Peyer's patch (tissue), 4 donors: ENCODE measurements around the gene SLC51B. TPM values are rescaled to one million over a fixed set of nuclear protein-coding genes. Genes with fewer than 3 reads are reported as not detected.

ENCODE experiments used
- DNase-seq, 3 donors: peaks; one replicate each; pipeline ENCODE4 v3.0.0-alpha.2; 2017 to 2019
- H3K27ac ChIP-seq, 4 donors: fragments of 200-600 bp; sonication (generic); one replicate each; pipeline ENCODE4 v1.5.1; 2016 to 2019
- H3K27me3 ChIP-seq, 2 donors: fragments of 200-600 bp; sonication (generic); one replicate each; pipeline ENCODE4 v1.5.1; 2019
- H3K36me3 ChIP-seq, 3 donors: fragments of 200-600 bp; sonication (generic); one replicate each; pipeline ENCODE4 v1.5.1; 2016 to 2019
- H3K4me1 ChIP-seq, 4 donors: fragments of 200-600 bp; sonication (generic); one replicate each; pipeline ENCODE4 v1.5.1; 2016 to 2019
- H3K4me3 ChIP-seq, 4 donors: fragments of 200-600 bp; sonication (generic); 1 replicate in 3 of 4; 2 replicates in 1 of 4; pipeline ENCODE4 v1.5.1; 2016 to 2019; ENCODE audit warnings: mild to moderate bottlenecking in 1 of 4
- H3K9me3 ChIP-seq, 4 donors: fragments of 200-600 bp; sonication (generic); one replicate each; pipeline ENCODE4 v1.5.1; 2016 to 2019; ENCODE audit warnings: mild to moderate bottlenecking in 1 of 4
- CTCF ChIP-seq, 6 experiments: fragments of 450-650 bp in 4 of 6; fragments of 200-600 bp in 2 of 6; sonication (generic) in 1 of 6; IDR thresholded peaks; one replicate each; pipeline ENCODE4 v1.5.1; 2017 to 2019; ENCODE audit warnings: antibody characterized with exemption in 6 of 6, mild to moderate bottlenecking in 3 of 6, moderate library complexity in 1 of 6
- POLR2A ChIP-seq, 2 donors: fragments of 450-650 bp; IDR thresholded peaks; one replicate each; pipeline ENCODE4 v1.5.1; 2017; ENCODE audit warnings: antibody characterized with exemption in 2 of 2, mild to moderate bottlenecking in 2 of 2, moderate library complexity in 2 of 2
- total RNA-seq, 4 donors: library from RNA; depleted of rRNA; stranded (reverse); fragments of >200 nt; gene quantifications; one replicate each; pipeline ENCODE4 v1.1.0, GENCODE V29; 2016

SLC51B gene
- total RNA-seq, 4 donors from 2014 or later = 4.1 to 374 (median 196) TPM

GRCh38 chr15:65034719-65035118 lies 10.5 kb upstream of the SLC51B start:
- no peaks in the 10 kb centered on the region for H3K9me3 ChIP-seq
- no peaks in the 10 kb centered on the region for H3K27me3 ChIP-seq
- peak overlapping the region in 1 of 4 donors; percentile 22 for H3K27ac ChIP-seq
- no peaks in the 10 kb centered on the region for H3K36me3 ChIP-seq
- no peak overlapping the region for H3K4me3 ChIP-seq
- DNase-seq = no peak
- H3K4me1 ChIP-seq = peaks cover 0 to 15% (median 0%) of the 10 kb centered on the region in 4 donors
- no peak for TF ChIP-seq POLR2A (IDR thresholded peaks at IDR 0.05)
- TF ChIP-seq CTCF (IDR thresholded peaks at IDR 0.05) = no peak

GRCh38 chr15:65037309-65037708 lies 7.9 kb upstream of the SLC51B start:
- Histone ChIP-seq H3K4me3 (no peak overlapping the region), H3K27me3 (no peaks in the 10 kb centered on the region), H3K4me1 (peaks cover 0 to 22% (median 0%) of the 10 kb centered on the region in 4 donors), H3K9me3 (no peaks in the 10 kb centered on the region), H3K27ac (peak overlapping the region in 1 of 4 donors; percentile 51), H3K36me3 (no peaks in the 10 kb centered on the region)
- TF ChIP-seq CTCF (IDR thresholded peaks at IDR 0.05) = no peak
- TF ChIP-seq POLR2A (IDR thresholded peaks at IDR 0.05) = no peak
- DNase-seq = no peak

- H3K27ac ChIP-seq = no peak overlapping the region
- peaks cover 0 to 28% (median 4%) of the 10 kb centered on the region in 4 donors for H3K4me1 ChIP-seq
- no peaks in the 10 kb centered on the region for H3K9me3 ChIP-seq
- H3K27me3 ChIP-seq = no peaks in the 10 kb centered on the region
- no peaks in the 10 kb centered on the region for H3K36me3 ChIP-seq
- no peak for TF ChIP-seq POLR2A (IDR thresholded peaks at IDR 0.05)
- TF ChIP-seq CTCF (IDR thresholded peaks at IDR 0.05) = no peak
- no peak for DNase-seq
- H3K4me3 ChIP-seq = no peak overlapping the region
These were observed 6.8 kb upstream of the SLC51B start for GRCh38 chr15:65038428-65038827.

- H3K36me3 ChIP-seq = no peaks in the 10 kb centered on the region
- H3K27ac ChIP-seq = no peak overlapping the region
- H3K4me3 ChIP-seq = no peak overlapping the region
- no peaks in the 10 kb centered on the region for H3K9me3 ChIP-seq
- no peaks in the 10 kb centered on the region for H3K27me3 ChIP-seq
- H3K4me1 ChIP-seq = peaks cover 0 to 32% (median 6%) of the 10 kb centered on the region in 4 donors
- no peak for DNase-seq
- TF ChIP-seq POLR2A (IDR thresholded peaks at IDR 0.05) (no peak), CTCF (IDR thresholded peaks at IDR 0.05) (no peak)
These were observed 6.4 kb upstream of the SLC51B start for GRCh38 chr15:65038836-65039235.

GRCh38 chr15:65040461-65040860 lies 4.7 kb upstream of the SLC51B start:
- no peaks in the 10 kb centered on the region for H3K9me3 ChIP-seq
- no peaks in the 10 kb centered on the region for H3K36me3 ChIP-seq
- H3K4me1 ChIP-seq = peaks cover 0 to 33% (median 8%) of the 10 kb centered on the region in 4 donors
- H3K27me3 ChIP-seq = no peaks in the 10 kb centered on the region
- DNase-seq = no peak
- H3K4me3 ChIP-seq = no peak overlapping the region
- no peak overlapping the region for H3K27ac ChIP-seq
- no peak for TF ChIP-seq CTCF (IDR thresholded peaks at IDR 0.05)
- TF ChIP-seq POLR2A (IDR thresholded peaks at IDR 0.05) = no peak

- Histone ChIP-seq H3K4me1 (peaks cover 0 to 26% (median 8%) of the 10 kb centered on the region in 4 donors), H3K27ac (peak overlapping the region in 1 of 4 donors; percentile 61)
- TF ChIP-seq CTCF (IDR thresholded peaks at IDR 0.05) = no peak
- TF ChIP-seq POLR2A (IDR thresholded peaks at IDR 0.05) = no peak
These were observed 3.4 kb upstream of the SLC51B start for GRCh38 chr15:65041787-65042186.

More at GRCh38 chr15:65041787-65042186, 3.4 kb upstream of the SLC51B start:
- H3K9me3 ChIP-seq = no peaks in the 10 kb centered on the region
- H3K27me3 ChIP-seq = no peaks in the 10 kb centered on the region
- no peak overlapping the region for H3K4me3 ChIP-seq
- DNase-seq = no peak
- no peaks in the 10 kb centered on the region for H3K36me3 ChIP-seq
